Bronchial epithelial cell (primary cell): Measurements from ENCODE around the gene TNS3. TPM values are rescaled to one million over a fixed set of nuclear protein-coding genes. Genes with fewer than 3 reads are reported as not detected.

Source experiments
- DNase-seq: peaks from one replicate; pipeline ENCODE4 v3.0.0-alpha.2; 2010; ENCODE audit warnings: low read depth
- FAIRE-seq: peaks from 2 replicates; lab custom pipeline; 2011; peaks lifted over from hg19 to GRCh38; lab: Jason Lieb, UNC
- H3K27me3 ChIP-seq: 2 replicates; pipeline ENCODE4 v1.5.1; 2011; ENCODE audit warnings: low read length; ENCODE audit not compliant: control insufficient read depth, insufficient read depth
- H3K36me3 ChIP-seq: 2 replicates; pipeline ENCODE4 v1.5.1; 2011; ENCODE audit warnings: low read length; ENCODE audit not compliant: control insufficient read depth, insufficient read depth
- H3K4me3 ChIP-seq: 2 replicates; pipeline ENCODE4 v1.5.1; 2011; ENCODE audit warnings: mild to moderate bottlenecking, low read depth, low read length, control low read depth
- total RNA-seq: library from RNA; depleted of rRNA; stranded (reverse); fragments of >200 nt; gene quantifications from 2 replicates; pipeline ENCODE4 v1.2.1, GENCODE V29; 2014
- TF ChIP-seq, protein P1 (sequence below): IDR thresholded peaks from 2 replicates; pipeline ENCODE4 v1.5.1; 2011; ENCODE audit warnings: mild to moderate bottlenecking, moderate library complexity, low read length, control low read depth, inconsistent platforms; ENCODE audit not compliant: insufficient read depth, severe bottlenecking

TNS3 gene
- total RNA-seq, 1 donor from 2014 or later: 2.6 TPM

DNA sequence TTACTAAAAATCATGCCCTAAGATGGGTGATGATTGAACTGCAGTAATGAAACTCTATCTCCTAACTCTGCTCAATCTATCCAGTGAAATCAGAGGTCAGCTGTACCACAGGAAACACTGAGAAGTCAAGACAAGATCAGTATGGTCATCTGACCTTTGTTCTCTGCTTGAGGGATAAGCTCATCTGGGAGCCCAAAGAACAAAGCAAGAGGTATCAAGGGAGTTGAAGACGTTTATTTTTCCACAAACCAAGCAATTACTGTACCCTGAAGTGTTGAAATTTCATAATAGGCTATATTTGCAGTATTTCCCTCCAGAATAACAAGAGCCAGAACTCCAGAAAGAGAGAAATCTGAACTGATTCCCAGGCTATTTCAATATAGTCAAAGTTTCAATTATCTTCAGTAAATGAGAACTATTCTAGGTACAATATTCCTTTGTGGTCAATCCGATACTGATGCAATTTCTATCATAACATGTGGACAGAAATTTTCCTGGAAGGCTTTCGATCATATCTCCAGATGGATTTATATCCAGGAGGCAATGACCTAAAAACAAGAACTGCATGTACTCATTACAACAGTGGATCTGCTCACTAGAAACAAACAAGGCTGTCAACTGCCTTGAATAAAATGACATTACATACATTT is 345.3 kb downstream of the TNS3 start:
- no peaks in the 10 kb centered on the region for H3K27me3 ChIP-seq
- FAIRE-seq (no peak), DNase-seq (no peak)
- H3K4me3 ChIP-seq: no peak overlapping the region
- H3K36me3 ChIP-seq: no peaks in the 10 kb centered on the region
- TF ChIP-seq, protein P1, sequence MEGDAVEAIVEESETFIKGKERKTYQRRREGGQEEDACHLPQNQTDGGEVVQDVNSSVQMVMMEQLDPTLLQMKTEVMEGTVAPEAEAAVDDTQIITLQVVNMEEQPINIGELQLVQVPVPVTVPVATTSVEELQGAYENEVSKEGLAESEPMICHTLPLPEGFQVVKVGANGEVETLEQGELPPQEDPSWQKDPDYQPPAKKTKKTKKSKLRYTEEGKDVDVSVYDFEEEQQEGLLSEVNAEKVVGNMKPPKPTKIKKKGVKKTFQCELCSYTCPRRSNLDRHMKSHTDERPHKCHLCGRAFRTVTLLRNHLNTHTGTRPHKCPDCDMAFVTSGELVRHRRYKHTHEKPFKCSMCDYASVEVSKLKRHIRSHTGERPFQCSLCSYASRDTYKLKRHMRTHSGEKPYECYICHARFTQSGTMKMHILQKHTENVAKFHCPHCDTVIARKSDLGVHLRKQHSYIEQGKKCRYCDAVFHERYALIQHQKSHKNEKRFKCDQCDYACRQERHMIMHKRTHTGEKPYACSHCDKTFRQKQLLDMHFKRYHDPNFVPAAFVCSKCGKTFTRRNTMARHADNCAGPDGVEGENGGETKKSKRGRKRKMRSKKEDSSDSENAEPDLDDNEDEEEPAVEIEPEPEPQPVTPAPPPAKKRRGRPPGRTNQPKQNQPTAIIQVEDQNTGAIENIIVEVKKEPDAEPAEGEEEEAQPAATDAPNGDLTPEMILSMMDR: no peak

DNA sequence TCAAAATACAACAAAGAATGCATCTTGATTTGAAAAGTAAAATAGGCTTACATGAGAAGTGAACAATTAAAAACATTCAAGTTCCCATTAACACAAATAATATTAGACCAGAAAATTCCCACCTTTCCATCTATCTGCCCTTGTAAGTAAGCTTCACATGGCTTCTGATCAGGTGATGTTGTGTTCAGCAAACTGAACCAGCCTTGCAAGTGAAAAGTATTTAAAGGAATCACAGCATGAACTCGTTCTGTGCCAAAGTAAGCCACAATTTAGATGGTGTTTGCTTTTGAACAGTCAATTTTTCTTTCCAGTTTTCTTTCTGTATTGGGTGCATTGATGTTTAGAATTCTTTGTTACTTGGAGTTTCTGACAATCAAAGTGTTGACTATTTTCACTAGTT is 347.9 kb downstream of the TNS3 start:
- Histone ChIP-seq H3K36me3 (no peaks in the 10 kb centered on the region), H3K4me3 (no peak overlapping the region), H3K27me3 (peaks cover 1% of the 10 kb centered on the region)
- FAIRE-seq (no peak), DNase-seq (no peak)
- TF ChIP-seq, protein P1: no peak

DNA sequence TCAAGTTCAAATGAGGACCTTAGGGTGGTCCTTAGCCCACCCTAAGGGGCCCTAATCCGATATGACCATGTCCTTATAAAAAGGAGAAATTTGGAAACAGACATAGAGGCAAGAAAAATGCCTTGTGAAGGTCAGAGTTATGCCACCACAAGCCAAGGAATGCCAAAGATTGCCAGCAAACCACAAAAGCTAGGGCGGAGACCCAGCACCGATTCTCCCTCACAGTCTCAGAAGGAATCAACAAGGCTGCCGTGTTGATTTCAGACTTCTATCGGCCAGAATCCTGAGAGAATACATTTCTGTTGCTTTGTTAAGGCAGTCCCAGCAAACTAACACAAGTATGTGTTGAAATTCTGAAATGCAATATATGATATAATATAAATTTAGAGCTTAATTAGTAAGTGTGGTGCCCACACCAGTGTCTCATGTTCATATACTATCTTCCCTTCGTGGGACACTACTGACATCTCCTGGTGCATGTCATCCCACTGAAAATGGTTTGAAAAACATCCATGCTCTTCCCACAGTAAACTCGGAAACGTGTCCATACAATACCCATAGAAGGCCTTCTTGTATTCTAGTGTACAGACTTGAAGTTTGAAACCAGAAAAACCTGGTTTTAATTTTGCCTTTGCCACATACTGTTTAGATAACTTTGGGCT is 349.0 kb downstream of the TNS3 start:
- TF ChIP-seq, protein P1: no peak
- Histone ChIP-seq H3K36me3 (no peaks in the 10 kb centered on the region), H3K27me3 (peaks cover 1% of the 10 kb centered on the region), H3K4me3 (no peak overlapping the region)
- FAIRE-seq (no peak), DNase-seq (no peak)

DNA sequence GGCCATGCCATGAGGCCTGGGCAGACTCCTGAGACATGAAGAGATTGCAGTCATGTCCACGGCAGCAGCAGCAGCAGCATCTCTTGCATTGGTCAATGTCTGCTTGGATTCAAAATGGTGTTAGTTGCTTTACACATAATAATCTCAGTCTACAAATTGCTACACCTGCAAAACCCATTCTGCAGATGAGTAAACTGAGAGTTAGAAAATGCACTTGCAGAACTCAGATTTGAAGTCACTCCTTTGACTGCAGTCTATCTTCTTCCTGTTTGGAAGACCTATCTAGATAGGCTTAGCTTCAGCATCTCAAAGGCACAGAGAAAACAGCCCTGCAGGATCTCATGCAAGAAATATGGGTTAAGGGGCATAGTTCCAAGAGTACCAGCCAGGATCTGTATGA is 350.3 kb downstream of the TNS3 start:
- no peaks in the 10 kb centered on the region for H3K36me3 ChIP-seq
- DNase-seq (no peak), FAIRE-seq (no peak)
- H3K27me3 ChIP-seq: peaks cover 1% of the 10 kb centered on the region
- no peak overlapping the region for H3K4me3 ChIP-seq
- TF ChIP-seq, protein P1: no peak

DNA sequence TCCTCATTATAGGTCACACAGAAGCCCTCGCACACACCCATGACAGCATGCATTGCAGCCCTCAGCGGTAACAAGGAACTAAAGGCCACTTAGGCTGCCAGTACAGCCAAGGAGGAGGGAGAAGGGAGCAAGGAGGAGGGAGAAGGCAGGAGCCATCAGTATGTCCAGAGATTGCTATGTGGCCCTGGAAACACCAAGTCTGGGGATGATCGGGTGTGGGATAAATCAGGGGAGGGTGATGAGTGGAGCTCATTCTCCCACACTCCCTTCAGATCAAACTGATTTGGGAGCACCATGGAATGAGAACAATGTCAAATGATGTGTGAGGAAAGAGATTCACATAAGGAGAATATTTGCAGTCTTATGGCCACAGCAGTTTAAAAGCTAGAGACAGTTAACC is 350.9 kb downstream of the TNS3 start:
- H3K36me3 ChIP-seq: no peaks in the 10 kb centered on the region
- H3K27me3 ChIP-seq: peaks cover 1% of the 10 kb centered on the region
- DNase-seq: no peak

More for the DNA sequence above, 350.9 kb downstream of the TNS3 start:
- no peak overlapping the region for H3K4me3 ChIP-seq
- peak; percentile 66 for FAIRE-seq
- TF ChIP-seq, protein P1: no peak
